Limb (tissue), 2 donors: ENCODE data around the gene CSK.

ENCODE experiments used
- DNase-seq, 2 donors: peaks; one replicate each; pipeline ENCODE4 v3.0.0-alpha.2; 2016; ENCODE audit errors: extremely low spot score in 2 of 2

Gene CSK

DNA sequence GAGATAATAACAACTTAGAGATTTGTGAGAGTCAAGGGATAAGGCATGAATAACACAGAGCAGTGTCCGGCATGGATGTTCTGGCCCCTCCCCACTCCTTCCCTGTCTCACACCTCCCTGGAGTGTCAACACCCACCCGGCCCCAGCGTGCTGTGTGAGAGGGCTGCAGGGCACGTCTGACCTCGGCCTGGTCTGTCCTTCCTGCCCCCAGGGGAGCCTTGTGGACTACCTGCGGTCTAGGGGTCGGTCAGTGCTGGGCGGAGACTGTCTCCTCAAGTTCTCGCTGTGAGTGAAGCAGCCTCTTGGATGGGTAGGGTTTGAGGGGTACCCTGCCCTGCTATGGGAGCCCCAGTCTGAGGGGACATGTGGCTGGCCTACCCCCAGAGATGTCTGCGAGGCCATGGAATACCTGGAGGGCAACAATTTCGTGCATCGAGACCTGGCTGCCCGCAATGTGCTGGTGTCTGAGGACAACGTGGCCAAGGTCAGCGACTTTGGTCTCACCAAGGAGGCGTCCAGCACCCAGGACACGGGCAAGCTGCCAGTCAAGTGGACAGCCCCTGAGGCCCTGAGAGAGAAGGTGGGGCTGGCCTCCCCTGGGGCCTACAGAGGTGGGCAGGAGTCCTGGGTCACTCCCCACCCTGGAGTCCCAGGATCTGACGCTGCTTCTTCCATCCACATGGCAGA, 19.6 kb downstream of the CSK start:
- peak in 1 of 2 donors; percentile 25 for DNase-seq

DNA sequence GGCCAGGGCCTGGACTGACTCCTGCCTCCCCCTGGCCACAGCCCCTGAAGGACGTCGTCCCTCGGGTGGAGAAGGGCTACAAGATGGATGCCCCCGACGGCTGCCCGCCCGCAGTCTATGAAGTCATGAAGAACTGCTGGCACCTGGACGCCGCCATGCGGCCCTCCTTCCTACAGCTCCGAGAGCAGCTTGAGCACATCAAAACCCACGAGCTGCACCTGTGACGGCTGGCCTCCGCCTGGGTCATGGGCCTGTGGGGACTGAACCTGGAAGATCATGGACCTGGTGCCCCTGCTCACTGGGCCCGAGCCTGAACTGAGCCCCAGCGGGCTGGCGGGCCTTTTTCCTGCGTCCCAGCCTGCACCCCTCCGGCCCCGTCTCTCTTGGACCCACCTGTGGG, 20.4 kb downstream of the CSK start:
- DNase-seq = peak in 1 of 2 donors; percentile 21

DNA sequence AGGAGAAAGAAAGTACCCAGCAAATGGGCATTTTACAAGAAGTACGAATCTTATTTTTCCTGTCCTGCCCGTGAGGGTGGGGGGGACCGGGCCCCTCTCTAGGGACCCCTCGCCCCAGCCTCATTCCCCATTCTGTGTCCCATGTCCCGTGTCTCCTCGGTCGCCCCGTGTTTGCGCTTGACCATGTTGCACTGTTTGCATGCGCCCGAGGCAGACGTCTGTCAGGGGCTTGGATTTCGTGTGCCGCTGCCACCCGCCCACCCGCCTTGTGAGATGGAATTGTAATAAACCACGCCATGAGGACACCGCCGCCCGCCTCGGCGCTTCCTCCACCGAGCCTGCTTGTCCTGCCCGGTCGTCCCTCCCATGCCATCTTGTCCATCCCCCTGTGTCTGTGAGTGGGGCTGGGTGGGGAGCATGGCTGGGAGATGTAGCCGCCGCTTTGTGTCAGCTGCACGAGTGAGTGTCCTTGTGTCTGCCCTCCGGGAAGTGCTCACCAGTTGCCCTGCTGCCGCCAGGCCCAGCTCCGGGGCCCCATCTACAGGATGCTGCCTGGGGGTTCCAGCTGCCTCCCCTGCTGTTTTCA, 21.1 kb downstream of the CSK start:
- DNase-seq = peak in 1 of 2 donors; percentile 22

DNA sequence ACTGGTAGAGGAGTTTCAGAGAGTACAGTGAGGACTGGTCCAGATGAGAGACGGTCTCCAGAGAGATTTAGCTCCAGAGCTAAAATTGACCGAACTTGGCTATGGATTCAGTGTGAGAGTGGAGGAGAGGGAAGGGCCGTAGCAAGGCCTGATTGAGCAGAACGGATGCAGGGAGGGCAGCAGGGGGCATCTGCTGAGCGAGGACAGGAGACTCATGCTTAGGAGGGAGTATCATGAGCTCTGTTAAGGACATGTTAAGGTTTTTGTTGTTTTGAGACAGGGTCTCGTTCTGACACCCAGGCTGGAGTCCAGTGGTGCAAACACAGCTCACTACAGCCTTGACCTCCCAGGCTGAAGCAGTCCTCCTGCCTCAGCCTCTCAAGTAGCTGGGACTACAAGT, 23.1 kb downstream of the CSK start:
- no peak for DNase-seq

DNA sequence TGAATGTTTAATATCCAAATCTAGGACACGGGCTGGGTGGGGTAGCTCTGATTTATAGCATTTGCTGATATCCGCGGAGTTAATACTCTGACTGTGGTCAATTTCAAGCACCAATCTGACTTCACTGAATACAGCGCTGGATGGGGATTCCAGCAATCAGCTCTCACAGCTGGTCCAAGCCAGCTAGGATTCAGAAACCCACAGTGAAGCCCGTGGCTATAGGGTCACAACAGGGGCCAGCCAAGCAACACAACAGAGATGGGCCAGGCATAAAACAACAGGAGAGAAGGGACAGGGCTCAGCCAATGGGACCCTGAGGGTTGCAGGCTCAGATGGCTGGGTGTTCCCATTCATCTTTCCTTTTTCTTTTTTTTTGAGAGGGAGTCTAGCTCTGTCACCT, 25.4 kb downstream of the CSK start:
- DNase-seq = no peak

DNA sequence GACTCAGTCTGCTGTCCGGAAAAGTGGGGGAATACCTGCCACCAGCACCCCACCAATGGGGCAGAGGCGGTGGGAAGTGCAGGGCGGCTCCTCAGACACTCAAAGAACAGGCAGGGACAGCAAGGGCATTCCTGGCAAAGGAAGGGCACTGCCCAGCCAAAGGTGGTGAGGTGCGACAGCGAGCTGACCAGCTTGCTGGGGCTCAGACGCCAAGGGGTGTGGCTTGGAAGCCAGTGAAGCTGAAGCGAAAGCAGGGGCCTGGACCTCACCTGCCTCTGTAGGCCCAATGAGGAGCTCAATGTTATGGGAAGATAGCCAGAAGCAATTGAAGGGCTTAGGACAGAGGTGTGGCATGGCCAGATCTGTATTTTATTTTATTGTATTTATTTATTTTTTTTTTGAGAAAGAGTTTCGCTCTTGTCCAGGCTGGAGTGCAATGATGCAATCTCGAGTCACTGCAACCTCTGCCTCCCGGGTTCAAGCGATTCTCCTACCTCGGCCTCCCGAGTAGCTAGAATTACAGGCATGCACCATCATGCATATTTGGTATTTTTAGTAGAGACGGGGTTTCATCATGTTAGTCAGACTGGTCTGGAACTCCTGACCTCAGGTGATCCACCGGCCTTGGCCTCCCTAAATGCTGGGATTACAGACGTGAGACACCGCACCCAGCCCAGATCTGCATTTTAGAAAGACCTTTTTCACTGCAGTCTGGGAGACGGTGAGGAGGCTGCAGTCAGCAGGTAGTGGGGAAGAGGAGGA, 26.4 kb downstream of the CSK start:
- DNase-seq = no peak

DNA sequence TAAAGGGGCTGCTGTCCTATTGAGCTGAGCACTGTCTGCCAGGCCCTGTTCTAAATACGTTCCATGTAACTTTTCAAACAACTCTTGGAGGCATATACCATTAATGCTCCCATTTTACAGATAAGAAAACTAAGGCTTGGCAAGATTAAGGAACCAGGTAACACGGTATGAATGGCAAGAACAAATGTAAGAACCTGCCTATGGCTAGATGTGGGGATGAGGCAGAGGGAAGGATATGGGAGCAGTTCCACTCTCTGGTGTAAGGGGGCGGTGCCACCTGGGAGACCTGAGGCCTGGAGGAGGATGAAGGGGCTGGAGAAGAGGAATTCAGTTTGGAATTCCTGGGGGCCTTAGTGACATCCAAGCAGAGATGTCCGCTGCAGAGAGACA, 27.0 kb downstream of the CSK start:
- no peak for DNase-seq

DNA sequence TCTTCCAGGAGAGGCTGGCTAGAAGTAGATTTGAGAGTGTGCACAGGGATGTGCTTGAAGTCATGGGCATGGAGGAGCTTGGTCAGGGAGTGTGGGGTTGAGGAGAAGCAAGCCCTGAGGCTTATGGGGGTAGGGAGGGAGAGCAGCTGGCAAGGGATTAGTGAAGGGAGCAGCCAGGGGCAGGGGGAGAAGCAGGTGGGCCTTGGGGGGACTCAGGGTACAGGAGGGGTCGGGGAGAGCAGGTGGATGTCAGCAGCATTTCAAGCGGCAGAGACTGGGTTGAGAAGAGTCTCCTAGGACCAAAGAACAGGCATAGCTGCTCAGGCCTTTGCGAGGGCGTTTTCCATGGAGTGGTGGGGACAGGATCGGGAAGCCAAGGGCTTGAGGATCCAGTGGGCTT, 27.4 kb downstream of the CSK start:
- no peak for DNase-seq

DNA sequence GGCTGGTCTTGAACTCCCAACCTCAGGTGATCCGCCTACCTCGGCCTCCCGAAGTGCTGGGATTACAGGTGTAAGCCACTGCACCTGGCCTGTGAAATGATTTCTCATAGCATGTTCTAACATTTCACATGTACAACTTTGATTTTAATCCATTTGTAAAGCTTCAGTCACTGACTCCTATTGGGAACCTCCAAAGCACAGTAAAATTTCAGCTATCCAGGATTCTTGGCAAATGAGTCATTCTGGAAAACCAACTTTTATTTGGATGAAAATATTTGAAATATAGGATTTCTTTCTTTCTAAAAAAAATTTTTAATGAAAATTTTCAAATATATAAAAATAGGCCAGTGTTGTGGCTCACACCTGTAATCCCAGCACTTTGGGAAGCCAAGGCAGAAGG, 28.1 kb downstream of the CSK start:
- no peak for DNase-seq

DNA sequence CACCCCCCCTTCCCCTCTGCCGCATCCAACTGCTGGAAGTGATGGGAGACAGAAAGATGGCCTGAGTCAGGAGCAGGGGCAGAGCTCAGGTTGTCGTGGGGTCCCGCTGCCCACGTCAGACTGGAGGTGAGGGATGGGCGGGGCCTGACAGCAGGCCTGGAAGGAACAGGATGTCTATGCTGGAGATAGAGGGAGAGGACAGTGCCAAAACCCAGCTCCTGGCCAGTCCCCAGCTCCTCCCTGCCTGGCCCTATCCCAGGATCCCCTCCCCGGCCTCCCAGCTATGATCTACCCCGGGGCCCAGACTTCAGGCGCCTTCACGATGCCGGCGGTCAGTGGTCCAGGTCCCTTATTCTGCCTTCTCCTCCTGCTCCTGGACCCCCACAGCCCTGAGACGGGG, 30.7 kb downstream of the CSK start, which contains the start of gene LMAN1L:
TSS of gene LMAN1L (plus strand) at position 303 of the 400 bp plus-strand sequence. CDS start at position 323, 20 bp downstream.
- DNase-seq = no peak

DNA sequence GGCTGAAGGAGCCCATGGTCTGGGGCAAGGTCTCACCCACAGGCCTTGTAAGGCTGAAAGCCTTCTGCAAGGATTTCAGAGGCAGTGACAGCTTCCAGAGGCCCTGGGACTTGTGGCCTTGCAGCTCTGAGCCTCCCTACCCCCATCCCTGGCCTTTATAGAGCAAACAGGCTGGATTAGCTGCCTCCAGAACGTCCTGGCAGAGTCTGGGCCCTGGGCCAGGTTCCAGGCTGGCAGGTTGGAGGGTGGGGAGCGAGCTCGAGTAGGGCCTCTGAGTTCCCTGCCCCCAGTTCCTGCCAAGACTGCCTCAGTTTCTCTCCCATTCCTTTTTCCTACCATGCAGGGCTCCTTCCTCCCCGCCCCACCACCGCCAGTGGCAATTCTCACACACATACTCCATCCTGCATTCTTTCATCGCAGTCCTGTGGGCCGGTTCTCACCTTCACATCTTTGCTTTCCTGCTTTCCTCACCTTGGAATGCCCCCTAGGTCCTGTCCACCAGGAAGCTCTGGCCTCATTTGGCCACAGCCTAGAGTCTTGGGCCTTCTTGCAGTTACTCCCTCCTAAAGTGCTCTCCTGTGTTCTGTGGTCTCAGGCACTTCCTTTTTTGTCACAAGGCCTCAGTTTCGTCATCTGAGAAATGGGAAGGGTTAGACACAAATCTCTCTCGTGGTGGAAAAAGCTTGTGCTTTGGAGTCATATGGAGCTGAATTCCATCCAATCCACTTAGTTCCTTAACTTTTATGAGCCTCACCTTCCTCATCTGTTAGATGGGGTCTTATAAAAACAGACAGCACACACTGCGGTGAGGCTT, 33.4 kb downstream of the CSK start:
- no peak for DNase-seq

DNA sequence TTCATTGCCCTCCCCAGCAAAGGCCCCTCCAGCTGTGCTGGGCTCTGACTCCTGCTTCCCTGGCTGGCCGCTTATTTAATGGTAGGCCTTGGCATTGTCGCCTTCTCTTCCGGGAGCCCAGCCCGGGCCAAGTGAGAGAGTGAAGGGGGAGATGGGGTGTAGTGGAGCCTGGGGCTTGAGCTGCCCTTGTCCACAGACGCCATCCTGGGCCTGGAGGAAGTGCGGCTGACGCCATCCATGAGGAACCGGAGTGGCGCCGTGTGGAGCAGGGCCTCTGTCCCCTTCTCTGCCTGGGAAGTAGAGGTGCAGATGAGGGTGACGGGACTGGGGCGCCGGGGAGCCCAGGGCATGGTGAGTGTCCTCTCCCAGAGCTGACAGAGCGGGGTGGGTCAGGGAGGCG, 34.1 kb downstream of the CSK start:
- DNase-seq = no peak

DNA sequence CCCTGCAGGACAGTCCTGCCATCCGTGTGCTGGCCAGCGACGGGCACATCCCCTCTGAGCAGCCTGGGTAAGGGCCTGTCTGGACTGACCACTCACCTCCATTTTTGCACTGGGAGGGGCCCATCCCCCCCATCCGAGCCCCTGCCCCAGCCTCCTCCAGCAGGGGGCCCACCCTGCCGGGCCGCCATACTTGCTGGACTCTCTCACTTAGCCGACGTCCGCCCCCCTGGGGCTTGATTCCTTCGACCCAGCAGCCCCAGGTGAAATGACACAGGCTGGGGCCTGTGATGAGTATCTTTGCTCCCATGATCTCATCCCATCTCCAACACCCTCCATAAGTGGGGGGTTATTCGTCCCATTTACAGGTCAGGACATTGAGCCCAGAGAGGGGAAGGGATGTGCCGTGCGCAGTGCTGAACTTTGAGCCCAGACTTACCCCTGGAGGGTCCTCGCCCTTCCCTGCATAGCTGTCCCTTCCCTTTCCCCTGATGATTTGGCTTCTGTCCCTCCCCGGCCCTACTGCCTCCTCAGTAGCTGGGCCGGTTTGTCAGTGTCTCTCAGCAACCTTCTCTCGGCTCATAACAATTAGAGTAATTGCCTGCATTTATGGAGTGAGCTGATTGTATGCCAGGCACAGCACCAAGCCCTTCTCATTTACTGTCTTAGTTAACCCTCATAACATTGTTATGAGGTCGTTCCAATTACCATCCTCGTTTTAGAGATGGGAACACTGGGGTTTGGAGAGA, 34.9 kb downstream of the CSK start:
- no peak for DNase-seq

DNA sequence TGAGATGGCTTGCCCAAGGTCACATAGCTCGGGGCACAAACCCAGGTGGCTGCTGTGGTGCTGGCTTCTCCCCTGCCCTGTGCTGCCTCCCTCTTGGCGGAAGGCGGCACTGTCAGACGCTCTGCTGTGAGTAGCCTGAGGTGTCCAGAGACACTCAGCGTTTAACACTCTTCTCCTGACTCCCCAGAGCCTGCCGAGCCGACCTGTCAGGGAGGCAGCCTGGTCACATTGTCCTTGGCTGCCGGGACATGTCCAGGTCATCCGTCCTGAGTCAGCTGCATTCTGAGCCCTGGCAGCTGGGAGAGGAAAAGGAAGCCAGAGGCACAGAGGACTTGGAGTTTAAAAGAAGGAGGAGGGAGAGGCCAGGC, 35.5 kb downstream of the CSK start:
- no peak for DNase-seq

DNA sequence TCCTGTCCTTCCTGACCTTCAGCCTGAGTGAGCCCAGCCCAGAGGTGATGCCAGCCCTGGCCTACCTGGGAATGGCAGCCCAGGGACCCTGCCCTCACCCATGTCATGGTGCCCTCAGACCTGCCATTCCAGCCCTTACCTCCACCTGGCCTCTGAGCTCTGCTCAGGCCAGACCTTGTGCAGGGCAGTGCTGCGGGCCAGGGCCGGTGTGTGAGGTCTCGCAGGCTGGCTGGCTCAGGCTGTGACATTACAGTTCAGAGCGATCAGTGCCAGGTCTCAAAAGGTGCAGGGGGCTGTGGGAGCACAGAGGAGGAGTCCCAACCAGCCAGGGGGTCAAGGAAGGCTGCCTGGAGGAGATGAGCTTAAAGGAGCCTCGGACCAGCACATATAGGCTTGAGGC, 38.2 kb downstream of the CSK start:
- DNase-seq = no peak

DNA sequence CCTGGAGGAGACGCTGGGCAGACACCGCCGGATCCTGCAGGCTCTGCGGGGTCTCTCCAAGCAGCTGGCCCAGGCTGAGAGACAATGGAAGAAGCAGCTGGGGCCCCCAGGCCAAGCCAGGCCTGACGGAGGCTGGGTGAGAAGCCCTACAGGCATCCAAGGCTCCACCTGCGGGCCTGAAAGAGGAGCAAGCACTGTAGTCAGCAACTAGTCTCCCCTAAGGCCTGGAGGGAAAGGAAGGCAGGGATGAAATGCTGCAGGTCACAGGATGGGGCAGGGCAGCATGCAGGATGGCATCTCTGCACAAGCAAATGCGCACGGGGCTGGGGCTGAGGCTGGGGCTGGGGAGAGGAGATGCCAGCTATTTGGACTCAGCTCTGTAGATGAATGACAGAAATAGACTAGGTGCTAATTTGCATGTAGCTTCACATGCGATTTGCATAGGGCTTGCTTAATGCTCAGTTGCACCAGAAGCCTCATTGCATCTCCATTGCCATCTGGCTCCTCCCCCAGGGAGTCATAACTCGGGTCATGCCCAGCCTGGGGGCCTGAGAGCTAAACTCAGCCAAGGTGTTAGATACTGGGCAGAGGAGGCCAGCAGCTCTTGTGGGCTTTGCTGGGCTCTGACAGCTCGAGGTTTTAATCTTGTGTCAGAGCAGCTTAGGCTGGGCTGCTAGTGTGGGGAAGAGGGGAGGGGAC, 39.4 kb downstream of the CSK start:
- DNase-seq = no peak

DNA sequence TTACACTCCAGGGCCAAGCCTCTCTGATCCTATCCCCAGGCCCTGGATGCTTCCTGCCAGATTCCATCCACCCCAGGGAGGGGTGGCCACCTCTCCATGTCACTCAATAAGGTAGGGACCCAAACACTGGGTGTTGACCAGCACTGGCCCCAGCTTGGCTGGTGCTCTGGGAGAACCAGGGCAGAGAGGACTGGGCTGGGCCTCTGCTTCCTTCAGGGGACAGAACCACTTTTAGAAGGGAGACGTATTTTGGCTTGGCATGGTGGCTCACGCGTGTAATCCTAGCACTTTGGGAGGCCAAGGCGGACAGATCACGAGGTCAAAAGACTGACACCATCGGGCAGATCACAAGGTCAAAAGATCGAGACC, 39.9 kb downstream of the CSK start:
- no peak for DNase-seq

DNA sequence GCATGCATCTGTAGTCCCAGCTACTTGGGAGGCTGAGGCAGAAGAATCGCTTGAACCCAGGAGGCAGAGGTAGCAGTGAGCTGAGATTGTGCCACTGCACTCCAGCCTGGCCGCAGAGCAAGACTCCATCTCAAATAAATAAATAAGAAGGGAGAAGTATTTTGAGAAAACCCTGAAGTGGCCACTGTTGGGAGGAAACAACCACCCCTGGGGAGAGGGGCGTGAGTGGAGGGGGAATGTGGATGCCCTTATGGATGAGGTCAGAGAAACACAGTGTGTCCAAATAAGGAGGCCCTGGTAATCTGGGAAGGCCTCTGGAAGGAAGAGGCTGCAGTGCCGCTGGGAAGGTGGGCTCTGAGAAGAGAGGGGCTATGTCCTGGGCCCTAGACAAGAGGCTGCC, 40.4 kb downstream of the CSK start:
- DNase-seq = no peak

DNA sequence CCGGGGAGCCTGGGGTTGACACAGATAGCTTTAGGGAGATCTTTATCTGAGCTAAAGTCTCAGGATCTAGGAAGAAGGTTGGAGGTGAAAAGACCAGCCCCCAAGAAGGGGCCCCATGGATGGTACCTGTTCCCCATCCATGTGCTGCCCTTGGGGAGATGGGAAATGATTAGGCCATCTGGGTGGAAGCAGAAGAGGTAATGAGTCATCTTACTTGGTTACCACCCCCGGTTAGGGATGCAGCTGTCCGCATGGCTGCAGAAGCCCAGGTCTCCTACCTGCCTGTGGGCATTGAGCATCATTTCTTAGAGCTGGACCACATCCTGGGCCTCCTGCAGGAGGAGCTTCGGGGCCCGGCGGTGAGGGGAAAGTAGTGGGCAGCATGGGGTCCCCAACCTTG, 41.4 kb downstream of the CSK start:
- DNase-seq = no peak

DNA sequence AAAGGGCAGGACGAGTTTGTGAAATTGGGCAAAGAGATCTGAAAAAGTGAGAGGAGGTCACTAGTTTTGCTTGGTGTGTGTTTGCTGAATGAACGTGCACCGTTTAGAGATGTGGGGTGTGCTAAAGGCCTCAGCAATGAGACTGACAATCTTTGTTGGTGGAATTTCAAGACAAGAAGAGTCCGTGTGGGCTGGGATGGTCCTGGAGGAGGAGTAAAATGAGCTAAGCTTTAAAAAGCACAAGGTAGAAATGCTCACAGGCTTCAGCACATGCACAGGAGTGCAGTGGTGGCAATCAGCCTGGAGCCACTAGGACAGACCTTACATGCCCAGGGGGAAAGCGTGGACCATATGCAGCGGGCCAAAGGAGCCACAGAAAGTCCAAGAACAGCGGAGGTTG, 43.1 kb downstream of the CSK start:
- no peak for DNase-seq

DNA sequence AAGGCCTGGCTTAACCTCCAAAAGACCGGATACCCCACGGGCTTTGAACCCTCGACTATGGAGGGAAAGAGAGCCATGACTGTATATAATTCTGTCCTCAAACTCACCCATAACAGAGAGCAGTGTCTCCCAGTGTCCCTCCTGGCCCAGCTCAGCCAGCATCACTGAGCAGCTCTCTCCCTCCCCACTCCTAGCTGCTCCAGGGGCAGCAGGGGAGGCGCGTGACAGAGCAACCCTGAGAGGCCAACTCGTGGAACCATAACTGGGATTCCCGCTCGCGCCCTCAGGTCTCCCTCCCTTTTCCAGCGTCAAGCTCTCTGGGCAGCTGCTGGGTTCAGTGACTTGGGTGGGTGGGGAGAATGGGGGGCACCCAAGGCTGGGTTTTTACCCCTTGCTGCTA, 44.0 kb downstream of the CSK start:
- no peak for DNase-seq
